ENCODE data around the gene IPO4. TPM values are rescaled to one million over a fixed set of nuclear protein-coding genes. Genes with fewer than 3 reads are reported as not detected.
"Not testable (repeated sequence)": the region's sequence is repeated elsewhere in the genome, so short reads cannot be mapped to it uniquely, and the experiment has no call there.

The IPO4 gene
- total RNA-seq, 1 donor from 2014 or later = 30.8 TPM

DNA sequence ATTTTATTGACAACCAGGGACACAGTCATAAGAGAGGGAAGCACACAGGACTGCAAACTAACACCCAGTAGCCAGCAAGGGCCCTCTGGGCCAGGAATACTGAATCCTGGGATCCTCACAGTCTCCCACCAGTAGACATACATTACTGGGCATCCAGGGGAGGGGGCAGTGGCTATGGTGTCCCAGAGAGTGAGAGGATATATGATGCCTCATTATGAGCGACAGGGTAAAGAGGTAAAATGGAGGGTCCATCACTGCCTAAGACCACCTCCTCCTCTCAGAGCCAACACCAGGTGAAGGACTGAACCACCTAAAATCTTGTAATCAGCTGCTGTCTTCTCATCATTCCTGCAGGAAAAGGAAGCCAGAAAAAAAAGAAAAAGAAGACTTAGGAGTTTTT is 28.3 kb upstream of the IPO4 start:
- DNase-seq = not testable (repeated sequence)

GRCh38 chr14:24216345-24216699 is 27.7 kb upstream of the IPO4 start:
- DNase-seq = no peak

- peak; percentile 94 for DNase-seq
Measured at GRCh38 chr14:24215495-24216344, 27.1 kb upstream of the IPO4 start, which contains the start of gene MDP1. Gene MDP1, minus strand, starts transcription at chr14:24216066. Its CDS starts 111 bp downstream, at chr14:24215955.

DNA sequence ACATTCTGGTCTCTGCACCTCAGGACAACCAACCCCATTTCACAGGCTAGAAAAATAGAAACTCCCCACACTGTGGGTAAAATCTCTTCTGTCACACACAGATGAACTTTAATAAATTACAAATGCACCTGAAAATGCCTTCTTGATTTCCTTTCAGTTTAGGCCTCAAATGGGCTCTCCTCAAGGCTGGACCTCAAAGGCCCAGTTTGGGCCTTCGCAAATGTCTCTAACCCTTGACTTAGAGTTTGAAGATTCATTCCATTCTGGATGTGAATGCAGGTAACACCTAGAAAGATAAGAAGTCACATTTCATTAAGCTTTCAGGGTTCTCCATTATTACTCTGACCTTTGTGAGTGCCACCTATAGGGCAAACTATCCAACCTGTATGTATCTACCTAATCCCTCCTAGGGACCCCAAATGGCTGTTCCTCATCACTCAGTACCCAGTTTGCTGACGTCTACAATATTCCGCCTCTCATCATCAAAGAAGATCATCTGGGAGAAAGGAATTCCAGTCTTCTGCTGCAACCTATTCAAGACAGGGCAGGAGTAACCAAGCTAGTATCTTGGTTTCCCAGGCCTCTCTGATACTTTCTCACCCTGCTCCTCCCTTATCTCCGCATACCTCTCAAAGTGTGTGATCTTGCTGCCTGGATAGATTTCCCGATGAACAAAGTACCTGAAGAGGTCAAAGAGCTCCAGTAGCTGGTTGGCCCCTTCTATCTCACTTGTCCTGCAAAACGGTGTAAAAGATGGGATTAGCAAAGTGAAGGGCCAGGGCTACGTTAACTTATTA is 25.4 kb upstream of the IPO4 start:
- DNase-seq = no peak

DNA sequence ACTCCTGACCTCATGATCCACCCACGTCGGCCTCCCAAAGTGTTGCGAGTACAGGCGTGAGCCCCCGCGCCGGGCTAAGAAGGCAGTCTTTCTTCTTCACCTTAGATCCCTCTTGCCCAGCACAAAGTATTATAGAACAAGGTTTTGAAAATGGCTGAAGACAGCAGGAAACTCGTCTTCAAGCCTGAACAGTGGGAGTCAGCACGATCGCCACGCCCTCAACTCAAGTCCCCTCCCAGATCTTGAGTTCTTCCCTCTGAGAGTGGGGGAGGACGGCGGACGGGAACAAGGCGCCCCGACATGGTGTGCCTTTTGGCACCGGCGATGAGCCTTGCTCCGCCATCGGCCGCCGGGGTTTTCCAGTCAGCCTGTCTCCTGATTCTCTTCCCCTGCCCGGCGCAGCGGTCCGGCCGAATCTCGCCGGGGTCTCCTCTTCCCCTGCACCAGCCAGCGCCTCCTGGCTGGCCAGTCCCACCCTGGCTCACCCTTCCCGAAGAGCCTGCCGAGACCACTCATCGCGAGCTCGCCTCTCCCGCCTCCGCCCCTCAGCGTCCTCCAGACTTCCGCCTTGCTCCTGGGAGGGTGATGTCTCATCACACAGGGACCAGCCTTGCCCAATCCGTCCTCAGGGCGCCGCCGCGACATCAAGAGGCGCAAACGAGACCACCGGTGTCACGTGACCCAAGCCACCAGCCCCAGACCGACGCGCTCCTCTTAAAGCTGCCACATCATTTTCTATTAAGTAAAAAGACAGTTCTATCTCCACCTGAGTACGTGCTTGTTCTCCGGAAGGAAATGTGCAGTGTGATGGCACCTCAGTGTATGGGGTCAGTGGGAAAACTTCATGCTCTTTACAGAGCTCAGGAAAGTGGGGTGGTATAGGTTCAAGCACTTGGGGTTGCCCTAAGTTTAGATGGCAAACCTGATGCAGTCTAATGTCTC is 24.6 kb upstream of the IPO4 start, which contains the start of gene CHMP4A:
CHMP4A (minus strand) TSS at position 565 of the 942 bp plus-strand sequence; CDS start at position 516, 49 bp downstream.
- peak; percentile 99 for DNase-seq

DNA sequence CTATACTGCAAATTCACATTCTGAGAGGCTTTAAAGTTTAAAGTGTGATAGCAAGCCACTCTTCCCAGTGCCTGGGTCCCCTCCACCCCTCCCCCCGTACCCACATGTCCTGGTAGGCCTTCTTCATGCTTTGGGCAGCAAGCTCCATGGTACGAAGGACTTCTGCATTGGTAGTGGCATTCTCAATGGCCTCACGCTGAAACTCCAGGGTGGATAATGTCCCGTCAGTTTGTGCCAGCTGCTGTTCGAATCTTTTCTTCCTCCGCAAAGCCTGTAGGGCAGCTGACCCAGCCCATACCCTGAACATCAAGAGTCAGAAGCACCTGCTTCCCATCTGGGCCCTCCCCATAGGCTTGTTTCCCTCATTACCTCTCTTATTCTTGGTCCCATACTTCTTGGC is 22.7 kb upstream of the IPO4 start:
- DNase-seq = no peak

DNA sequence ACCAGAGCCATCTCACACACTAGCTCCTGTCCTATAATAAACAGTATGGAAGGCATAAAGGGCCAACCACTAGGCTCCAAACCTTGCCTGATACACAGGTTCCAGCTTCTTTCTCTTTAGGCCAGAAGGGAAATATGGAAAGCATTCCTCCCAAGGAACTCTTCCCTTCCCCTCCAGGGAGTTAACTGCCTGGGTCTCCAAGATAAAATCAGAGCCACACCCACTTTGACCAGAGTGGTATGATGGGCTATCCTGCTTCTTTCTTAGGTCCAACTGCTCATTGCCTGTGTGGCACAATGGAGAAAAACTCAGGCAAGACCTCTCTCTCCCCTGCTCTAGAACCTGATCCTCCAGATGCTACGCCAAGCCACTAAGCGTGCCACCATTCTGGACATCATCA is 19.0 kb upstream of the IPO4 start:
- DNase-seq = no peak

GRCh38 chr14:24207104-24207551 is 18.5 kb upstream of the IPO4 start:
- no peak for DNase-seq

- no peak for DNase-seq
Measured at GRCh38 chr14:24206260-24207103, 17.9 kb upstream of the IPO4 start.

GRCh38 chr14:24204163-24205146 is 15.8 kb upstream of the IPO4 start:
- DNase-seq = no peak

DNA sequence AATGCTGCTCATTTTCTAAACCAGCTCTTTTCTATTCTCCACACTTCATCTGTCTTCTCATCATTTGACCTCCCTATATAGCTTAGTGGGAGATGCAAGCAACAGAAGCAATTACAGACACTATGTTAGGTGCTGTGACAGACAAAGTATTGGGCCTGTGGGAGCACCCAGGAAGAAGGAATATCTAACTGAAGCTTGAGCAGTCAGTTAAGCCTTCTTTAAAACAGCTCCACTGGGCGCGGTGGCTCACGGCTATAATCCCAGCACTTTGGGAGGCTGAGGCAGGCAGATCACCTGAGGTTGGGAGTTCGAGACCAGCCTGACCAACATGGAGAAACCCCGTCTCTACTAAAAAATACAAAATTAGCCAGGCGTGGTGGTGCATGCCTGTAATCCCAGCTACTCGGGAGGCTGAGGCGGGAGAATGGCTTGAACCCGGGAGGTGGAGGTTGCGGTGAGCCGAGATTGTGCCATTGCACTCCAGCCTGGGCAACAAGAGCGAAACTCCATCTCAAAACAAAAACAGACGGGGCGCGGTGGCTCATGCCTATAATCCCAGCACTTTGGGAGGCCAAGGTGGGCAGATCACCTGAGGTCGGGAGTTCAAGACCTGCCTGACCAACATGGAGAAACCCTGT is 14.8 kb upstream of the IPO4 start:
- not testable (repeated sequence) for DNase-seq

DNA sequence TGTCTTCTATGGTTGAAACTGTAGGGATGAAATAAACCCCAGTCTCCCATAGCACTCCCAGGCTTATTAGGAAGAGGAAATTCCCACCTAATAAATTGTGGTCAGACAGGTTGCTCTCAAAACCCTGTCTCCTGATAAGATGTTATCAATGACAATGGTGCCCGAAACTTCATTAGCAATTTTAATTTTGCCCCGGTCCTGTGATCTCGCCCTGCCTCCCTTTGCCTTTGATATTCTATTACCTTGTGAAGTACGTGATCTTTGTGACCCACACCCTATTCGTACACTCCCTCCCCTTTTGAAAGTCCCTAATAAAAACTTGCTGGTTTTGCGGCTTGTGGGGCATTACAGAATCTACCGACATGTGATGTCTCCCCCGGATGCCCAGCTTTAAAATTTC is 13.9 kb upstream of the IPO4 start:
- DNase-seq = not testable (repeated sequence)

GRCh38 chr14:24198814-24199524 is 10.4 kb upstream of the IPO4 start:
- no peak for DNase-seq

DNA sequence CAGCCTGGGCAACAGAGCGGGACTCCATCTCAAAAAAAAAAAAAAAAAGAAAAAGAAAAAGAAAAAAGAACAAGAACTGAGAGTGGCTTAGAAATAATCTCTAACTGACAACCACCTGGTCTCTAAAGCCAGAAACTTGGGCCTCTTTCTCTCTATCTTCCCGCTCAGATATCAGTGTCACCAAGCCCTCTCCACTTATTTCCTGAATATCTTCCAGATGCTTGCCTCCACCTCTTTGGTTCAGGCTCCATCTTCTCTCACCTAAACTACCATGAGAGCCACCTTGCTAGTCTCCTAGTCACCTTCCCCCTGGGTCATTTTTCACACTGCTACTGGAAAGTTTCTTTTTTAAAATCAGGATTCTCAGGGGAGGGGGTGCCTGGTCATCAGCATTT is 8.4 kb upstream of the IPO4 start:
- no peak for DNase-seq

DNA sequence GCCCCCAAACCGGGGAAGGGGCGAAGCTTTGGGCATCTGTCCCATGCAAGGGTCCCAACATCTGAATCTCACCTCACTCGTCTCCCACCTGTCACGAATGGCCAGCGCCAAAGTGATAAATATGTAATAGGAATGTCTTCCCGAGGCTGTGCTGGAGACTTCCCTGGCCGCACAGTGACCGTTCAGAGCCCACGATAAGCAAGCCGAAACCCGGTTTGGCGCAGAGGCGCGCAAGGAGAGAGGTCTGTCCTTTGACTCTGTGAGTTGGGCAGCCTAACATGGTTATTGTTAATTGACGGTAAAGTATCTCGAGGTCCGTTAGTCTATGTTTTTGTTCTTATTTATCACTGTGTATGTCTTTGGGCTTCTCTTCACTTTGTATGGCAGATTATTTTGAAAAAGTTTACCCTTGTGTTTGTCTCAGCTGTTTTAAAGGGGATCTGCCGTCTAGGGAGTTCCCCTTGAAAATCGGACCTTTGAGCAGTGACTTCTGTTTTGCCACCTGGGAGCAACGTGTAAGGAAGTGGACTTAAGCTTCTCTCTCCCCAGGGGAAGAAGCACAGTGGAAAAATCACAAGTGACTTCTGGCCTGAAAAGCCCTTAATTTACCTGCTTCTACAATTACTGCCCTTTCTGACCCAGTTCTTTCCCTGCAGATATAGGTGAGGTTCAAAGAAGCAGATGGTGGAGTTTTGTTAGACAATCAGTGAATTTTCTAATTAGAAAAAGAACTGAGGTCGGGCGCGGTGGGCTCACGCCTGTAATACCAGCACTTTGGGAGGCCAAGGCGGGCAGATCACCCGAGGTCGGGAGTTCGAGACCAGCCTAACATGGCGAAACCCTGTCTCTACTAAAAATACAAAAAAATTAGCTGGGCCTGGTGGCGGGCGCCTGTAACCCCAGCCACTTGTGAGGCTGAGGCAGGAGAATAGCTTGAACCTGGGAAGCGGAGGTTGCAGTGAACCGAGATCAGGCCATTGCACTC is 7.7 kb upstream of the IPO4 start:
- DNase-seq = peak; percentile 50

DNA sequence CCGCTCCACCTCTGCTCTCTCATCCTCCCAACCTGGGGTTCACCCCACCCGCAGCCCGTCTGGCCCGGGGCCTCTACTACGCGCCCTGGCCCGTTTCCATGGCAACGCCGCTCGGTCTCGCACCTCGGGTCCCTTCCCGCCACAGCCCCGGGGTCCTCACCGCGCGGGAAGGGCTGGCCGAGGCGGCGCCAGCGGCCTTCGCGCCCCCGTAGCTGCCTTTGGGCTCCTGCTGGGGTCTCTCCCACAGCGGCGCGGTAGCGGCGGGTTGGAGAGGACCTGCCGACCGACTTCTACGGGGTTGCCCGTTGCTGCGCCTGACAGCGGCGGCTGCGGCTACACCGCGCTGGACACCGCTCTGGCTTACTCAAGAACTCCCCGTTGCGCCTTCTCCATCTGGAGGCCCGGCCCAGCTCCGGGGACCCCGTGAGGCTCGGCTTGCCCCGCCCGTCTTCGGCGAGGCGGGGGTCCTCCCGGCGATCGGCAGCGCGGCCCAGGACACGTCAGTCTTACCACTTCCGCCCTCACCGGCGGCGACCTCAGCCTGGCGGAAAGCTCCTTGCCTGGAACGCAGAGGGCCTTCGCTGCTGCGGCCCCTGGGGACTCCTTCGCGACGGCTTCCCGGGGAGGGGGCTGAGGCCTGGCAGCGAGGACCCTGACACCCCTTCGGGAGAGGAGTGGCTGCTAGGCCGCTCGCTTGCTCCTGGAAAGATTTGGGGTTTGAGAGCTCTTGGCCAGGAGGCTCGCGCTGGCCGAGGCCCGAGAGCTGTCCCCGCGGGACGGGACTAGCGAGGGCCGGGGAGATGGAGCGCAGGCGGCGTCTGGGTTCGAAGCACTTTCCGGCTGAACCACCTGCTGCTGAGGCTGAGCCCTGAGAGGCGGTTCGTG is 6.8 kb upstream of the IPO4 start, which contains the start of gene TM9SF1:
TM9SF1 (minus strand) TSS at position 256 of the 885 bp plus-strand sequence. CDS start 422 bp downstream, outside the sequence.
- DNase-seq = peak; percentile 93

All from tongue (tissue), 2 donors.